Colon (tissue), 2 donors: ENCODE results near the gene IMPDH1.

Experiments used
- FAIRE-seq: peaks from 2 replicates; lab custom pipeline; 2012; peaks lifted over from hg19 to GRCh38; lab: Jason Lieb, UNC
- donor health status: control.
- donor health status: control.

The IMPDH1 gene

GRCh38 chr7:128387216-128388144, 22.3 kb downstream of the IMPDH1 start:
- no peak for FAIRE-seq

- FAIRE-seq: no peak
These were observed 23.5 kb downstream of the IMPDH1 start for GRCh38 chr7:128385988-128386925.

GRCh38 chr7:128384726-128385125, 25.1 kb downstream of the IMPDH1 start:
- no peak for FAIRE-seq

GRCh38 chr7:128383776-128384175, 26.0 kb downstream of the IMPDH1 start:
- no peak for FAIRE-seq

GRCh38 chr7:128381161-128381821, 28.5 kb downstream of the IMPDH1 start:
- FAIRE-seq: no peak

GRCh38 chr7:128380483-128381106, 29.2 kb downstream of the IMPDH1 start:
- no peak for FAIRE-seq

- FAIRE-seq: no peak
These were observed 29.8 kb downstream of the IMPDH1 start for GRCh38 chr7:128379900-128380479.

GRCh38 chr7:128378637-128379036, 31.1 kb downstream of the IMPDH1 start:
- FAIRE-seq: no peak

GRCh38 chr7:128376077-128376476, 33.7 kb downstream of the IMPDH1 start:
- FAIRE-seq: no peak

GRCh38 chr7:128374041-128374440, 35.7 kb downstream of the IMPDH1 start:
- FAIRE-seq: no peak

- no peak for FAIRE-seq
These were observed 36.2 kb downstream of the IMPDH1 start for GRCh38 chr7:128373606-128374005.

- no peak for FAIRE-seq
These were observed 39.3 kb downstream of the IMPDH1 start for GRCh38 chr7:128370491-128370890.

GRCh38 chr7:128366986-128367385, 42.8 kb downstream of the IMPDH1 start:
- no peak for FAIRE-seq

- FAIRE-seq: no peak
These were observed 43.5 kb downstream of the IMPDH1 start for GRCh38 chr7:128366300-128366699.

- FAIRE-seq: no peak
These were observed 44.4 kb downstream of the IMPDH1 start for GRCh38 chr7:128365432-128365831.

- no peak for FAIRE-seq
These were observed 45.5 kb downstream of the IMPDH1 start for GRCh38 chr7:128364166-128364870.

GRCh38 chr7:128363261-128363721, 46.5 kb downstream of the IMPDH1 start:
- no peak for FAIRE-seq

GRCh38 chr7:128362670-128363069, 47.1 kb downstream of the IMPDH1 start:
- FAIRE-seq: no peak

- FAIRE-seq: no peak
These were observed 48.1 kb downstream of the IMPDH1 start, which contains the start of gene PRRT4 for GRCh38 chr7:128361411-128362379. TSS of gene PRRT4 (minus strand) at chr7:128361690.

GRCh38 chr7:128360359-128360678, 49.5 kb downstream of the IMPDH1 start:
- FAIRE-seq: no peak
